ENCODE measurements around the gene PRMT2. TPM values are rescaled to one million over a fixed set of nuclear protein-coding genes. Genes with fewer than 3 reads are reported as not detected.

PRMT2 gene
- total and polyA plus RNA-seq, 2 donors (not counting 1 experiment from before 2014, with no cell fraction given), result 152 to 169 TPM

GRCh38 chr21:46616656-46617055 is 18.8 kb upstream of the PRMT2 start:
- no peak overlapping the region for H3K27ac ChIP-seq (ENCODE audit: insufficient read depth, low read length)

DNA sequence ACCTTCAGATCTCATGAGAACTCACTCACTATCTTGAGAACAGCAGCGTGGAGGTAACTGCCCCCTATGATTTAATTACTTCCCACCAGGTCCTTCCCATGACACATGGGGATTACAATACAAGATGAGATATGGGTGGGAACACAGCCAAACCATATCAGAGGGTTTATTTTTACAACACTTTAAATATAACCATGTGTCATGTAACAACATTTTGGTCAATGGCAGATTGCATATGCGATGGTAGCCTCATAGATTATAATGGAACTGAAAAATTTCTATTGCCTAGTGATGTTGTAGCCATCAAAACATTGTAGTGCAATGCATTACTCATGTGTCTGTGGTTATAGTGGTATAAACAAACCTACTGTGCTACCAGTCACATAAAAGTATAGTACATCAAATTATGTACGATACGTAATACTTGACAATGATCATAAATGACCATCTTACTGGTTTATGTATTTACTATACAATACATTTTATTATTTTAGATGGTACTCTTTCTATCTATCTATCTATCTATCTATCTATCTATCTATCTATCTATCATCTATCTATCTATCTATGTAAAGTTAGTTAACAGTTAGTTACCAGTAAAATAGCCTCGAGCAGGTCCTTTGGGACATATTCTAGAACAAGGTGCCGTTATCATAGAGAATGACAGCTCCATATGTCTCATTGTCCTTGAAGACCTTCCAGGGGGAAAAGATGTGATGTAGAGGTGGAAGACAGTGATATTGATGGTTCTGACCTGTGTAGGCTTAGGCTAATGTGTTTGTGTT is 18.0 kb upstream of the PRMT2 start:
- Histone ChIP-seq H3K9me3 (ENCODE audit: control insufficient read depth, insufficient read depth, low read depth, low read length) (no peaks in the 10 kb centered on the region), H3K36me3 (ENCODE audit: control insufficient read depth, insufficient read depth, low read length) (no peaks in the 10 kb centered on the region), H3K4me3 (replicated peaks in 1 of 4; ENCODE audit: control extremely low read depth in 1 of 4, insufficient read depth in 1 of 4, low read depth in 3 of 4, low read length in 4 of 4) (no peak overlapping the region), H4K20me1 (ENCODE audit: control insufficient read depth, extremely low read depth, insufficient read depth, low read length) (no peaks in the 10 kb centered on the region), H3K79me2 (ENCODE audit: control insufficient read depth, insufficient read depth, low read length) (no peaks in the 10 kb centered on the region), H3K27me3 (ENCODE audit: control insufficient read depth, insufficient read depth, low read length) (no peaks in the 10 kb centered on the region), H2AFZ (ENCODE audit: low read length) (no peak overlapping the region), H3K4me2 (ENCODE audit: extremely low read depth, insufficient read depth, low read length) (no peak overlapping the region), H3K9ac (ENCODE audit: insufficient read depth, low read length) (no peak overlapping the region), H3K27ac (ENCODE audit: insufficient read depth, low read length) (no peak overlapping the region), H3K4me1 (ENCODE audit: control insufficient read depth, extremely low read depth, insufficient read depth, low read length) (no peaks in the 10 kb centered on the region)
- TF ChIP-seq EZH2 (IDR thresholded peaks at IDR 0.05; ENCODE audit: low read length, missing control alignments), result no peak
- TF ChIP-seq, protein P1, sequence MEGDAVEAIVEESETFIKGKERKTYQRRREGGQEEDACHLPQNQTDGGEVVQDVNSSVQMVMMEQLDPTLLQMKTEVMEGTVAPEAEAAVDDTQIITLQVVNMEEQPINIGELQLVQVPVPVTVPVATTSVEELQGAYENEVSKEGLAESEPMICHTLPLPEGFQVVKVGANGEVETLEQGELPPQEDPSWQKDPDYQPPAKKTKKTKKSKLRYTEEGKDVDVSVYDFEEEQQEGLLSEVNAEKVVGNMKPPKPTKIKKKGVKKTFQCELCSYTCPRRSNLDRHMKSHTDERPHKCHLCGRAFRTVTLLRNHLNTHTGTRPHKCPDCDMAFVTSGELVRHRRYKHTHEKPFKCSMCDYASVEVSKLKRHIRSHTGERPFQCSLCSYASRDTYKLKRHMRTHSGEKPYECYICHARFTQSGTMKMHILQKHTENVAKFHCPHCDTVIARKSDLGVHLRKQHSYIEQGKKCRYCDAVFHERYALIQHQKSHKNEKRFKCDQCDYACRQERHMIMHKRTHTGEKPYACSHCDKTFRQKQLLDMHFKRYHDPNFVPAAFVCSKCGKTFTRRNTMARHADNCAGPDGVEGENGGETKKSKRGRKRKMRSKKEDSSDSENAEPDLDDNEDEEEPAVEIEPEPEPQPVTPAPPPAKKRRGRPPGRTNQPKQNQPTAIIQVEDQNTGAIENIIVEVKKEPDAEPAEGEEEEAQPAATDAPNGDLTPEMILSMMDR (conservative IDR thresholded peaks at IDR 0.05 in 1 of 2, IDR thresholded peaks at IDR 0.05 in 1 of 2; ENCODE audit: low read depth in 1 of 2, low read length in 2 of 2), result no peak
- DNase-seq (ENCODE audit: low read depth in 2 of 2), result peak; percentile 39 to 81

More at GRCh38 chr21:46616656-46617055, 18.8 kb upstream of the PRMT2 start:
- no peaks in the 10 kb centered on the region for H4K20me1 ChIP-seq (ENCODE audit: control insufficient read depth, extremely low read depth, insufficient read depth, low read length)
- no peaks in the 10 kb centered on the region for H3K4me1 ChIP-seq (ENCODE audit: control insufficient read depth, extremely low read depth, insufficient read depth, low read length)
- H3K4me3 ChIP-seq (replicated peaks in 1 of 4; ENCODE audit: control extremely low read depth in 1 of 4, insufficient read depth in 1 of 4, low read depth in 3 of 4, low read length in 4 of 4), result no peak overlapping the region
- H3K9ac ChIP-seq (ENCODE audit: insufficient read depth, low read length), result no peak overlapping the region
- TF ChIP-seq, protein P1 (conservative IDR thresholded peaks at IDR 0.05 in 1 of 2, IDR thresholded peaks at IDR 0.05 in 1 of 2; ENCODE audit: low read depth in 1 of 2, low read length in 2 of 2), result no peak
- TF ChIP-seq EZH2 (IDR thresholded peaks at IDR 0.05; ENCODE audit: low read length, missing control alignments), result no peak
- H3K27me3 ChIP-seq (ENCODE audit: control insufficient read depth, insufficient read depth, low read length), result no peaks in the 10 kb centered on the region
- H2AFZ ChIP-seq (ENCODE audit: low read length), result no peak overlapping the region
- H3K9me3 ChIP-seq (ENCODE audit: control insufficient read depth, insufficient read depth, low read depth, low read length), result no peaks in the 10 kb centered on the region
- H3K79me2 ChIP-seq (ENCODE audit: control insufficient read depth, insufficient read depth, low read length), result no peaks in the 10 kb centered on the region
- DNase-seq (ENCODE audit: low read depth in 2 of 2), result no peak
- no peak overlapping the region for H3K4me2 ChIP-seq (ENCODE audit: extremely low read depth, insufficient read depth, low read length)
- H3K36me3 ChIP-seq (ENCODE audit: control insufficient read depth, insufficient read depth, low read length), result no peaks in the 10 kb centered on the region

- Histone ChIP-seq H3K9me3 (ENCODE audit: control insufficient read depth, insufficient read depth, low read depth, low read length) (no peaks in the 10 kb centered on the region), H3K9ac (ENCODE audit: insufficient read depth, low read length) (no peak overlapping the region), H3K4me1 (ENCODE audit: control insufficient read depth, extremely low read depth, insufficient read depth, low read length) (no peaks in the 10 kb centered on the region), H3K79me2 (ENCODE audit: control insufficient read depth, insufficient read depth, low read length) (no peaks in the 10 kb centered on the region), H3K4me3 (replicated peaks in 1 of 4; ENCODE audit: control extremely low read depth in 1 of 4, insufficient read depth in 1 of 4, low read depth in 3 of 4, low read length in 4 of 4) (no peak overlapping the region), H2AFZ (ENCODE audit: low read length) (no peak overlapping the region), H3K27me3 (ENCODE audit: control insufficient read depth, insufficient read depth, low read length) (no peaks in the 10 kb centered on the region), H3K27ac (ENCODE audit: insufficient read depth, low read length) (no peak overlapping the region), H3K36me3 (ENCODE audit: control insufficient read depth, insufficient read depth, low read length) (no peaks in the 10 kb centered on the region), H3K4me2 (ENCODE audit: extremely low read depth, insufficient read depth, low read length) (no peak overlapping the region), H4K20me1 (ENCODE audit: control insufficient read depth, extremely low read depth, insufficient read depth, low read length) (no peaks in the 10 kb centered on the region)
- DNase-seq (ENCODE audit: low read depth in 2 of 2), result peak in 1 of 2 donors; percentile 44
- no peak for TF ChIP-seq EZH2 (IDR thresholded peaks at IDR 0.05; ENCODE audit: low read length, missing control alignments)
- TF ChIP-seq, protein P1 (conservative IDR thresholded peaks at IDR 0.05 in 1 of 2, IDR thresholded peaks at IDR 0.05 in 1 of 2; ENCODE audit: low read depth in 1 of 2, low read length in 2 of 2), result no peak
These were observed 16.6 kb upstream of the PRMT2 start for GRCh38 chr21:46618738-46619379.
